CD4-positive, alpha-beta T cell treated with Interleukin-10 for 1 hour (primary cell): ENCODE results near the gene IDH1.
A peak's percentile ranks its signal among the peaks of the same experiment; 100 is the strongest.
"Not testable (repeated sequence)": the region's sequence is repeated elsewhere in the genome, so short reads cannot be mapped to it uniquely, and the experiment has no call there.

ENCODE experiments used
- DNase-seq: peaks from one replicate; pipeline ENCODE4 v3.0.0-alpha.2; 2020

Gene IDH1

DNA sequence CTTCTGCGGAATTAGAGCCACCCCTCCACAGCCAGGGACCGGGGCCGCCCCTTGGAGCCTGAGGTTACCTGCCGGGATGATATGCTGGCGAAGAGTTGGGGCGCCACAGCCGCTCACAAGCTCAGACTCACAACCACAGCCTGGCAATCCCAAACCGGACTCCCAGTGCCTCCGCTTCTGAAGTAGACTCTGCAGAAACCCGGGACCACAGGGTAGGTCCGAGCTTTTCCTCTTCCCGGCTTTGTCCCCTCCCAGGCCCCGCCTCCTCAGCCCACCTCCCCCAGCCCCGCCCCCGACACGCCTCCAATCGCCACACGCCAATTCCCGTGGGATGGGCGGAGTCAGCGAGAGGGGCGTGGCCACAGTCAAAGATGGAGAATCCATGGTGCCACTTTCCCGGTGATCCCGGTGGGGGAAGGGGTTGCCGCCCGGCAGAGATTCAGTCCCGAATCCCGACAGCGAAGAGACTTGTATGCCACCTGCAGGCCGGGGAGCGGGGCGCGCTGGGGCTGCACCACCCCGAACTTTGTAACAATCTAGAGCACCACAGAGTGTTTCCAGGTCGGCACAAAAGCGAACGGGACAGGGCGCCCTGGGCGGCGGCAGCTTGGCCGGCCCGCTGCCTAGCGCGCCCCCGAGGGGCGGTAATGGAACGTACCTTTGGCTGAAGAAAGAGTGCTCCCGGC lies at the start of gene IDH1:
TSS of gene IDH1 (minus strand) at position 201 of the 686 bp plus-strand sequence. CDS start 3,520 bp downstream, outside the sequence.
- peak; percentile 91 for DNase-seq

DNA sequence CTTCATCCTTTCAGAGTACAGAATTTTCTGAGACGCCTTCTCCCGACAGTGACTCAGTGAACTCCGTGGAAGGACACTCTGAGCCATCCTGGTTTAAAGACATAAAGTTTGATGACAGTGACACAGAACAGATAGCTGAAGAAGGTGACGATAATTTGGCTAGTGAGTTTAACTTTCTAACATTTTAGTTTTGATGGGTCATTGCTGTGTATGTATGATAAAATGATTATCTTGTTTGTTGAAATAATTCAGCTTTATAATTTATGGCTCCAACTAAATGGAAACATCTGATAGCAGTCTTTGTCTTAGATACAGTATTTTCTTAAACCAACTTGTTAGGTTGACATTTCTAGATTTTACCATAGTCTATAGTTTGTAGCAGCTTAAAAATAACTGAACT lies 49.3 kb upstream of the IDH1 start:
- DNase-seq: no peak

DNA sequence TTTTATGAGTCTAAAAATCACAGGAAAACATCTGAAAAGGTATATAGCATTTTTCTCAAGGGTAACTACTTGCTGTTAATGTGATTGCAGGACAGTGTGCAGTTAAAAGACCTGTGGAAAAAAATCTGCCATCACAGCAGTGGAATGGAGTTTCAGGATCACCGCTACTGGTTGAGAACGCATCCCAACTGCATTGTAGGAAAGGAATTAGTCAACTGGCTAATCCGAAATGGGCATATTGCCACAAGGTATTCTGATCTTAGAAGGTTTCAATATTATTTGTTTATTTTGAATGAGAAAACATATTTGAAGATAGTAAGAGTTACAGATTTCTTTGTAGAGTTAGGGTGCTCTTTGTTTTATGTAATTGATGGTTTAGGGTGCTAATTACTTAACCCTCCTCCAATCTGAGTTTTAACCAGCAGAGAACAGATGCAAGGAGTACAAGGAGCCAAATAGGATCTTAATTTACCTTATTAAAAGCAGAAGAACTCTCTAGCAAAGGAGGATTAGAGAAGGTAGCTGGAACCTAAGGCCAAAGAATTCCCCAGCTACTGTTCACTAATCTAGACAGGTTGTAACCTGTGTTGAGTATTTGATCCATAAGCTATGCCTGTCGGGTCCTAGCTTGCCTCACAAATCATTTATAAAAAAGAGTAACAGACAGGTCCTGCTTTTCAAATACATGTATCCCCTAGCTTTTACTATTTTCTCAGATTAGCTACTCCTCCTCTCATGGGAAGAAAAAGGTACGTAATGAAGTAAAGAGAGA lies 46.2 kb upstream of the IDH1 start:
- no peak for DNase-seq

DNA sequence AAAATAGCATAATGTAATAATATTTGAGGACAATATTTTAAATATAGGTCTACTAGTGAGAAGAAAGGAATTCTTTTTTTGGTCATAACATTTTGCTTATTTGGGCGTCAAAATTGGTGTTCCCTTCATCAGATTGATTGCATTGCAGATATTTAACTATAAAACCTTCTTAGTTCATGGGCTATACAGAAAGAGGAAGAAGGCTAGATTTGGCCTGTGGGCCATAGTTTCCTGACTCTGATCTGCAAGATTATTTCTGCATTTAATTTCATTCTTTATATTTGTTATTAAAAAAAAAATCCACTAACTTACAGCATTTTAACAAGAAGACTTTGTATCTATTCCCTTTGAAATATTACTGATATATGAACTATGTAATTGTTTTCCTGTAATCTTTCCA lies 43.1 kb upstream of the IDH1 start:
- no peak for DNase-seq

DNA sequence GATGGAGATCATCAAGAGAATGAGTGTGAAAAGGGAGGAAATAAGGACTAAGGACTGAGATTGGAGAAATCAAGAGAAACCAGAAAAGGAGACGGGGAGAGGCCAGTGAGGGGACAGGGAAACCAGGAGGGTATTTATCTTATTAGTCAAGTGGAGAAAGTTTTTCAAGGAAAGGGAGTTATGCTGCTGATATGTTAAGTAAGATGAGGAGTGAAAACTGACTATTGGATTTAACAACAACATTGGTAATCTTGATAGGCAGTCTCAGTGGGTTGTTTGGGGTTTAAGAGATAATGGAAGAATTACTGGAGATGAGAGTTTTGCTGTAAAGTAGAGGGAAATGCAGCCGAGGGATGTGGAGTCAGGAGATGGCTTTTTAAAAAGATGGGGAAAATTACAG lies 41.7 kb upstream of the IDH1 start:
- no peak for DNase-seq

DNA sequence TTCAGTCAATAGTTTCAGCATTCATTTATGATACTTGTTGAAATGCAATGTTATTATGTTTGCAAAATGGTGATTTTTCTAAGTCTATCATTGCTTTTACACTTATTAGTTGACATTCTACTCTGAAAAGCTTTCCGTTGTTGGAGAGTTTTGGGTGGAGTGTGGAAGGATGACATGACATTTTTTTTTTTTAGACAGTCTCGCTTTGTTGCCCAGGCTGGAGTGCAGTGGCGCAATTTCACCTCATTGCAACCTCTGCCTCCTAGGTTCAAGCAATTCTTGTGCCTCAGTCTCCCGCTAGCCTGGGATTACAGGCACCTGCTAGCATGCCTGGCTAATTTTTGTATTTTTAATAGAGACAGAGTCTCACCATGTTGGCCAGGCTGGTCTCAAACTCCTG lies 41.0 kb upstream of the IDH1 start:
- DNase-seq: no peak

DNA sequence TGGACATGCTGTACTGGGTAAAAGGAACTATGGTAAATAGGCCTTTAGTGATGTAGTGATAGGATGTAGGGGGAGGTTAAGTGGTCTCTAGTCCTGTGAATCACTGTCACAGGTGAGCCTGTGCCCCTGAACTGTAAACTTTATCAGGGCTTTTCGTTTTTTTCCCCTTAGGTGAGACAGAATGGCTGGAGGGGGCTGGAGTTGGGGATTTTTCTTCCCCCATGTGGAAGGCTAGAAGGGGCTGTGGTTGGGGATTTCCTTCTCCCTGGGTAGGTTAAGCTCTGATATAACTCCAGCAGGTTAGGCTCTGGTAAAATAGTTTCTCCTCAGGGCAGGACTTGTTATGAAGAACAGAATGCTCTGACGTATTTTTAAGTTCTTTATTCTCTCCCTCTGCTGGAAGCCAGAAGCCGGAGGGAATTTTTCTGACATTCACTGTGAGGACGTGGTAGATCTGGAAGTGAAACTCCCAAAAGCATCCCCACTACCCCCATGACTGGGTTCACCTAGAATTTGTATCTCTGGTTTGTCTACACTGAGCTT lies 39.7 kb upstream of the IDH1 start:
- no peak for DNase-seq

DNA sequence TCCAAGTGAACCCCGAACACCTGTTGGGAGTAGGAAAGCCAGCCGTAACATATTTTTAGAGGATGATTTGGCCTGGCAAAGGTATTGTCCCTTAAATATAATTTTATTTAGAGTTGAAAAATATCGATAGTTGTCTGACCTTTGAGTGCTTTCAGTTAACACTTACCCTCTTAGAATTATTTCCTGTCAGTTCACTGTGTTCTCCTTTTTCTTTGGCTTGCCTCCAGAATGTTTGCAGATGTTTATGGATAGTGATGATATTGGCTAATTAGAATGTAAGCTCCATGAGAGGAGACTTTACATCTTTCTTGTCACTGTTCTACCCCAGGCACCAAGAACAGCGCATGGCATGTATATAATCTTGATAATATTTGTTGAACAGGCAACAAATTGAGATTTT lies 31.0 kb upstream of the IDH1 start:
- DNase-seq: no peak

DNA sequence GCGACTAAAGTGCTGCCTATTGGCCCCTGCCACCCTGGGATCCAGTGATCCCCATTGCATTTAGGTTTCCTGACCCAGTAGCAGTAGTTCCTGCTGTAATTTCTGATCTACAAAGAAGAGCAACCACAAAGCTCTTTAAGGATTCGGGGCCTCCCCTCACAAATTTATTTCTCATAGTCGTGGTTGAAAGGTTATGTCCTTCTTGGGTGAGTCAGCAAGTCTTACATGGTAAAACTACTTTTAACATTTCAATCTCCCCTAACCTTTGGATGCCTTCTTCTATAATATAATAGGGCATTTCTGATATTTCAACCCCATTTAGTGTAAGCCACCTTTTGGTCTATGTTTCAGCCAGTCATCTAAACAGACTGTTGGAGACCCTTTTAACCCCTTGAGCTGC lies 26.1 kb upstream of the IDH1 start:
- DNase-seq: no peak

DNA sequence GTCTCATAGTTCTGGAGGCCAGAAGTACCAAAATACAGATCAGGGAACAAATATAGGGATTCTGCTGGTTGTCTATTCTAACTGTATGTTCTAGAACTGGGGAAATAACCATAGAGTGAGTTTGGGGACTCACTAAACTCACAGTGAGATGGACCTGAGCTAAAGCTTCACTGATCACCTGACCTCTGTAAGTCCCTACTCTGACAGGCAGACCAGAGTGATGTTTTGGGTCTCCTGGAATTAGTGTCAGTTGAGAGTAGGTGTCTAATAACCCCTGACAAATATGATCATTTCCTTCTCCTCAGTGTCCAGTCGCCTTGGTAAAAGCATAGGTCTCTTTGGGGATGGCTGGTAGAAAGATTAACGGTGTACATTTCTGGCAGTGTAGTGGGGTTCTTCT lies 25.4 kb upstream of the IDH1 start:
- no peak for DNase-seq

DNA sequence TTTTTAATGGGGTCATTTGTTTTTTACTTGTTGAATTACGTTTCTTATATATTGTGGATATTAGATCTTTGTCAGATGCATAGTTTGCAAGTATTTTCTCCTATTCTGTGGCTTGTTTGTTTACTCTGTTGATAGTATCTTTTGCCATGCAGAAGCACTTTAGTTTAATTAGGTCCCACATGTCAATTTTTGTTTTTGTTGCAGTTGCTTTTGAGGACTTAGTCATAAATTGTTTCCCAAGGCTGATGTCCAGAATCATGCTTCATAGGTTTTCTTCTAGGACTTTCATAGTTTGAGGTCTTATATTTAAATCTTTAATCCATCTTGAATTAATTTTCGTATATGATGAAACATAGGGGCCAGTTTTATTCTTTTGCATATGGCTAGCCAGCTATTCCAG lies 24.4 kb upstream of the IDH1 start:
- no peak for DNase-seq

DNA sequence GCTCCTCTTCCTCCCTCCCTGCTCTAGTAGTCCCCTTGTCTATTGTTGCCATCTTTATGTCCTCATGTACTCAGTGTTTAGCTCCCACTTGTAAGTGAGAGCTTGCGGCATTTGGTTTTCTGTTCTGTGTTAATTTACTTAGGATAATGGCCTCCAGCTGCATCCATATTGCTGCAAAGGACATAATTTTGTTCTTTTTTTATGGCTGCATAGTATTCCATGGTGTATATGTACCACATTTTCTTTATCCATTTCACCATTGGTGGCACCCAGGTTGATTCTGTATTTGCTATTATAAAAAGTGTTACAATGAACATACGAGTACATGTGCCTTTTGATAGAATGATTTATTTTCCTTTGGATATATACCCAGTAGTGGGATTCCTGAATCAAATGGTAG lies 23.7 kb upstream of the IDH1 start:
- DNase-seq: no peak

DNA sequence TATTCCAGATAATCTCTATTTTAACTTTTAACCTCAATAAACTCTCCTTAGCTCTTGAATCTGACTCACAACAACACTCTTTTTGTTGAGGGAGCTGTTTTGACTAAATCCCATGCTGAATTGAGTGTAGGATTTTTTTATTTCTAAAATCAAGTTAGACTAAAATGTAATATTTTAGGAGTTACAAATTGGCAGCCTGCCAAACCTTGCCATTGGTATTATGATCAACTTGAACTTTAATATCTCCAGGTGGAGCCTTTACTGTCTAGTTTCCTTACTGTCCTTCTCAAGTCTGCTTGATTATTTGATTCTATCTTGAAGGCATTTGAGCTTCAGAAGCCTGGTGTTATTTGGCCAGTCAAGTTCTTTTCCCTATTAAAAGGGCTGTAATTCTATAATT lies 19.9 kb upstream of the IDH1 start:
- DNase-seq: no peak

DNA sequence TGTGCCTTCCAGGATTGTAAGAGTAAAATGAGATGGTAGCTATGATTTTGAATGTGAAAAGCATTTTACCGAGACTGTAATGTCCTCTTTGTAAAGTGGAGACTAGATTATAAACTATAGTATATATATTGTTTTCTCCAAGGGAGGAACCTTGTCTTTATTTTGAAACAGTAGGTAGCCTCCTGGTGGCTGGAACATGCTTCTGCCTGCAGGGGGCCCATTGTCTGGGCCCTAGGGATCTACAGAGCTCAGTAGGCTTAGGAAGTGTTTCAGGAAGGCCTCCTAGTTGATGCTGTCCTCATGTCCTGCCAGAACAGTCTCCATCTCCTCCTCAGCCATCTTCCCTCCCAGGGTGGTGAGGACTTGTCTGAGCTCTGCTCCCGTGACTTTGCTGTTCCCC lies 14.2 kb upstream of the IDH1 start:
- no peak for DNase-seq

DNA sequence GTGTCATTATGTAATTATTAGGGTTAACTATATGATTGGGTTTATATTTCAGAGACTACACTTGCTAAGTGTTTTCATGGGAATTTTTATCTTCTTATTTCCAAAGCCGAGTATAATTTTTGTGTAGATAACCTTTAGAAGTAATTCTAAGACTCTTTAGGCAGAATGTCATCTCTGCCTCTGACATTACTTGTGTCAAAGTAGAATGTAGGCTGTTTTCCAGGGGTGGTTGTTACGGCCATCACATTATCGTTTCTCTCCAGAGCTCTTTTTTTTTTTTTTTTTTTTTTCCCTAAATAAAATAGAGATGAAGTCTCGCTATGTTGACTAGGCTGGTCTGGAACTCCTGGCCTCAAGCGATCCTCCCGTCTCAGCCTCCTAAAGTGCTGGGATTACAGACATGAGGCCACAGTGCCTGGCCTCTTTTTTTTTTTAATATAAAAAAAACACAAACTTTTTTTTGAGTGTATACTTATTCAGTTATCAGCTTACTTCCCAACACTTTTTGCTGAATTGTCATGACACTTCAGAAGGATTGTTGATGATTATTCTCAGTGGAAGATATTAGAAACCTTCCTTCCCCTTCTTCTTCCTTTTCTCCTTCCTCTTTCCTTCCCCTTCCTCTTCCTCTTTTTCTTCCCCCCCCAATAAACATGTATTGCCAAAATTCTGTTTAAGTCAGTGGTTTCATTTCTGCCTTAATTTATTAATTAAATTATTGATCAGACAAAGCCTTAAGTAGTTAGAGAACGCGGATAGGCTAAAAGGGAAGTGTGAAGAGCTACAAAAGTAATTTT lies 13.5 kb upstream of the IDH1 start:
- DNase-seq: no peak

DNA sequence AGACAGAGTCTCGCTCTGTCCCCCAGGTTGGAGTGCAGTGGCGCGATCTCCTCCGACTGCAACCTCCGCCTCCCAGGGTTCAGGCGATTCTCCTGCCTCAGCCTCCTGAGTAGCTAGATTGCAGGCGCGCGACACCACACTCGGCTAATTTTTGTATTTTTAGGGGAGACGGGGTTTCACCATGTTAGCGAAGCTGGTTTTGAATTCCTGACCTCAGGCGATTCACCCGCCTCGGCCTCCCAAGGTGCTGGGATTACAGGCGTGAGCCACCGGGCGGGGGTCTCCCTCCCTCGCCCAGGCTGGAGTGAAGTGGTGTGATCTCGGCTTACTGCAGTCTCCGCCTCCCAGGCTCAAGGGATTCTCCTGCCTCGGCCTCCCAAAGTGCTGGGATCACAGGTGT lies 12.7 kb upstream of the IDH1 start:
- not testable (repeated sequence) for DNase-seq

DNA sequence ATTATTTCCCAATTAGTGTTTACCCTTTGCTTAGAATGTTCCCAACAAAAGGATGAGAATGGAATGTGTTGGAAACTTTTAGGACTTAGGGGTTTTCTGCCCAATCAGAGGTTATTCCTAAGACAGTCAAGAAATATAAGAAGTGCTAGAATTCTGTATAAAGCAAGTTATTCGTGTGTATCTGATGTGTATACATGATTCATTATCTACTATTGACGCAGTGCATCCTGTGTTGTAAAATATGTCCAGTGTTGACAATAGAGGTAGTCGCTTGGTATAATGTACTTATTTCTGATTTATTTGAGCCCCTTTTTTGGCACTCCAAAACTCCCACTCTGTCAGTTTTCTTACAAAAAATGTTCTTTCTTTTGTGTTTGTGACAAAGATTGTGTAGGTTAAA lies 12.1 kb upstream of the IDH1 start:
- DNase-seq: no peak

DNA sequence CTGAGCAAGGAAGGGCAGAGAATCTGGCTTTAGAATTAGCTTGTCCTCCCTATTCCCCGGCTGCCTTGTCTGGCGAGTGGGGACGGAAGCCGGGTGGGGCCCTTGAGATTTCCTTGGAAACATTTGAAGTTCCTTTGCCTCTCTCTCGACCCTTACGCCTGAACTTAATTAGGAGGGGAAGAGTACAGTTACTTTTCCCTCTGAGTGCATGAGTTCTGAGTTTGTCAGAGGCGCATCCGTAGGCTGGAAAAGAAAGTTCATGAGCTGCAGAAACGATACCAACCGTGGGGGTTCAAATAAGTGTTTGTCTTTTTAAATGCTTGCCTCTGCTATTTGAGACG lies 11.7 kb upstream of the IDH1 start:
- DNase-seq: peak; percentile 15

DNA sequence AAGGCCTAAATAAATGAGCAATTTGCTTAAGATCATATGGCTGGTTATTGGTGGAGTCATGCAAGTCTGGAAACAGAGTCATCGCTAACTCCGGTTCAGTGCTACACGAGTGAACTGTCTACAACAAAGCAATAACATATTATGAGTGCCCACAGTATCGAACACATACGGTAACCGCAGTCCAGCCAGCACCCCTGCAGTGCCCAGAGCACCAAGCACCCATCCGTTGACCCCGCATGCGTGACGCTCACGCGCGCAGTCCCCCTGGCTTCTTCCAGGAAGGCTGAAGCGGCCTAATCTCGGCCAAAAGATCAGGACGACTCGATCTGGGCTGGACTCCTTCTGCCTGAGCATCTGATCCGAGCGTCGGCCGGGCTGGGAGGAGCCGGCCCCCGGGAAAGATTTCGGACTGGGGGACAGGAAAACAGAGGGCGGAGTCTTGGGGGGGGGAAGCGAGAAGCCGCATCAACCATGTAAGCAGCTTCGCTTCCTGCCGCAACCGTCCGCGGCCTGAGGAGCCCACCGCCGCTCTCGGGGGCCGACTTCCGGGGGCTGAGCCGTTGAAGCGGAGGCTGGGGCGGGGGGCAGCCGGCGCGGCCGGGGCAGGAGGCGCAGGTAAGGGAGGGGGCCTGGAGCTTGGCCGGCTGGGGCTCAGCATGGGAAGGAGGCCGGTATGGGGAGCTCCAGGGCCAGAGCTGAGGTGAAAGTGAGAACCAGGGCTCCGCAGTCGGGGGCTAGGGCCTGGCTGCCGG lies 11.1 kb upstream of the IDH1 start, which contains the start of gene PIKFYVE:
TSS of gene PIKFYVE (plus strand) at position 455 of the 752 bp plus-strand sequence. CDS start 5,265 bp downstream, outside the sequence.
- peak; percentile 89 for DNase-seq

DNA sequence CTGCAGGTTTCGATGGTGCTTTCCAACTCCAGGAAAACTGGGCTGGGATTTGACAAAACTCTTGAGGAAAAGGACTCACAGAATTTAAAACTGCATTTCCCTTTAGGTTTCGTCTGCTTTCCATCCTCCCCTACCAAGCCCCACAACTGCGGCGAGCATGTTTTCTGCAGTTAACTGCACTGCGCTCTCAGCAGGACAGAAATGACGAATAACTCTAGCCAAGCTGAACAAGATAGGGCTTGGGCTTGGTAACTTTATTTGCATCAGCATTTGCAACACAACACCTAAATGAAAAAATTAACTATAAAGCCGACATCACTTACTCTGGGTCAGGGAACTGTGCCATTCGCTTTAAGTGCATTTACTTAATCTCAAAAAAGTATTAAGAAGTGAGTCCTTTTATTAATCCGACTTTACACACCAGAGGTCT lies 10.5 kb upstream of the IDH1 start:
- peak; percentile 40 for DNase-seq

DNA sequence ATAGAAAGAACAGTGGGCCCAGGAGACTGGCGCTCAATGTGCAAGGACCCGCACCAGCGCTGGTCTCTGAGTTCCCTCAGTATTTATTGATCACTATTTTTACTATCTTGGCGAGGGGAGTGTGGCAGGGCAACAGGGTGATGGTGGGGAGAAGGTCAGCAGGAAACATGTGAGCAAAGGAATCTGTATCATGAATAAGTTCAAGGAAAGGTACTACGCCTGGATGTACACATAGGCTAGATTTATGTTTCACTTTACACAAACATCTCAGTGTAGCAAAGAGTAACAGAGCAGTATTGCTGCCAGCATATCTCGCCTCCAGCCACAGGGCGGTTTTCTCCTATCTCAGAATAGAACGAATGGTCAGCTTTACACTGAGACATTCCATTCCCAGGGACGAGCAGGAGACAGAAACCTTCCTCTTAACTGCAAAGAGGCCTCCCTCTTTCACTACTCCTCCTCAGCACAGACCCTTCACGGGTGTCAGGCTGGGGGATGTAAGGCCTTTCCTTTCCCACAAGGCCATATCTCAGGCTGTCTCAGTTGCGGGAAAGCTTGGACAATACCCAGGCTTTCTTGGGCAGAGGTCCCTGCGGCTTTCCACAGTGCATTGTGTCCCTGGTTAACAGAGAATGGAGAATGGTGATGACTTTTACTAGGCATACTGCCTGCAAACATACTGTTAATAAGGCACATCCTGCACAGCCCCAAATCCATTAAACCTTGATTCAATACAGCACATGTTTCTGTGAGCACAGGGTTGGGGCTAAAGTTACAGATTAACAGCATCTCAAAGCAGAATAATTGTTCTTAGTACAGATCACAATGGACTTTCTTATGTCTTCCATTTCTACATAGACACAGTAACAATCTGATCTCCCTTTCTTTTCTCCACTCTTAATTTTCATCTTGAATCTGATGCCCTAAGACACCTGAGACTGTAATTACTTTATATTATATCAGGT lies 2.3 kb upstream of the IDH1 start:
- DNase-seq: not testable (repeated sequence)
